ENCODE data around the gene CPN2. TPM values are rescaled to one million over a fixed set of nuclear protein-coding genes. Genes with fewer than 3 reads are reported as not detected.

Gene CPN2
- total and polyA plus RNA-seq, 2 experiments from 2014 or later: 0.10 to 0.14 TPM

GRCh38 chr3:194329583-194329965 is 21.6 kb downstream of the CPN2 start (continued):
- TF ChIP-seq REST (IDR thresholded peaks at IDR 0.05; ENCODE audit: unreplicated experiment) (no peak), ZNF114 (CRISPR knock-in tag; IDR thresholded peaks at IDR 0.05) (no peak), ZNF331 (CRISPR knock-in tag; IDR thresholded peaks at IDR 0.05; ENCODE audit: low read depth) (no peak), NANOG (IDR thresholded peaks at IDR 0.05; ENCODE audit: borderline replicate concordance) (no peak), POLR2AphosphoS5 (IDR thresholded peaks at IDR 0.05; ENCODE audit: low read depth) (no peak), EZH2 (IDR thresholded peaks at IDR 0.05; ENCODE audit: low read depth, unreplicated experiment) (no peak), CREB1 (CRISPR knock-in tag; IDR thresholded peaks at IDR 0.05; ENCODE audit: low read depth) (no peak)

- H3K9me2 ChIP-seq (ENCODE audit: insufficient read depth): 0 out of 2 replicates have a peak, but pooled peaks cover 7% of the 10 kb centered on the region
- Mint-ChIP-seq H3K4me1 (peaks cover 19% of the 10 kb centered on the region), H3K9me3 (no peaks in the 10 kb centered on the region; the same call in 2 of the 3 replicates), H3K4me3 (no peak overlapping the region), H3K27ac (no peak overlapping the region), H3K27me3 (ENCODE audit: insufficient read depth, low read depth, poor library complexity) (peaks cover 16% of the 10 kb centered on the region), H3K36me3 (ENCODE audit: low read depth) (no peaks in the 10 kb centered on the region; the same call in 2 of the 3 replicates)
- no peaks in the 10 kb centered on the region for H3K4me1 ChIP-seq (ENCODE audit: insufficient read depth)
- H4K20me1 ChIP-seq (replicated peaks; ENCODE audit: insufficient read depth): no peaks in the 10 kb centered on the region
- no peaks in the 10 kb centered on the region for H3K36me3 ChIP-seq (ENCODE audit: insufficient read depth)
- no peak overlapping the region for H3K27ac ChIP-seq (ENCODE audit: low read depth)
- no peak for ATAC-seq
- peaks cover 20% of the 10 kb centered on the region for H3K27me3 ChIP-seq (ENCODE audit: insufficient read depth)
- no peak overlapping the region for H2AFZ ChIP-seq
- no peak overlapping the region for H3K4me2 ChIP-seq
- peaks cover 37% of the 10 kb centered on the region for H3F3A ChIP-seq (replicated peaks; ENCODE audit: low read depth)
- H3K4me3 ChIP-seq: no peak overlapping the region
- DNase-seq (ENCODE audit: low spot score): no peak
- no peaks in the 10 kb centered on the region for H3K79me2 ChIP-seq (replicated peaks; ENCODE audit: insufficient read depth)
- TF ChIP-seq EZH2 (IDR thresholded peaks at IDR 0.05; ENCODE audit: low read depth, unreplicated experiment) (no peak), REST (IDR thresholded peaks at IDR 0.05; ENCODE audit: unreplicated experiment) (no peak), POLR2AphosphoS5 (IDR thresholded peaks at IDR 0.05; ENCODE audit: low read depth) (no peak), JUNB (IDR thresholded peaks at IDR 0.05; ENCODE audit: unreplicated experiment) (no peak), CREB1 (CRISPR knock-in tag; IDR thresholded peaks at IDR 0.05; ENCODE audit: low read depth) (no peak), ZNF114 (CRISPR knock-in tag; IDR thresholded peaks at IDR 0.05) (no peak), CTCF (conservative IDR thresholded peaks at IDR 0.05; ENCODE audit: low read depth in 2 of 2) (no peak), EZH2phosphoT487 (IDR thresholded peaks at IDR 0.05; ENCODE audit: unreplicated experiment) (no peak)
Measured at GRCh38 chr3:194328942-194329582, 22.1 kb downstream of the CPN2 start.

Data from GM23338 (cell line).